SK-N-MC (cell line): ENCODE measurements around the gene PDIK1L.

Source experiments
- EZH2 ChIP-seq: fragments of 200-600 bp; sonication (generic); IDR thresholded peaks from one replicate; pipeline ENCODE4 v1.6.1; 2017; ENCODE audit warnings: antibody characterized with exemption
- FOXP2 ChIP-seq: optimal IDR thresholded peaks from 2 replicates; pipeline ENCODE3; 2011; ENCODE audit warnings: mild to moderate bottlenecking, moderate library complexity; ENCODE audit not compliant: insufficient read depth; ENCODE audit errors: extremely low read length, control extremely low read depth
- POLR2AphosphoS5 ChIP-seq: IDR thresholded peaks from 2 replicates; pipeline ENCODE4 v1.6.1; 2012; ENCODE audit warnings: mild to moderate bottlenecking, low read depth, low read length, borderline replicate concordance

DNA sequence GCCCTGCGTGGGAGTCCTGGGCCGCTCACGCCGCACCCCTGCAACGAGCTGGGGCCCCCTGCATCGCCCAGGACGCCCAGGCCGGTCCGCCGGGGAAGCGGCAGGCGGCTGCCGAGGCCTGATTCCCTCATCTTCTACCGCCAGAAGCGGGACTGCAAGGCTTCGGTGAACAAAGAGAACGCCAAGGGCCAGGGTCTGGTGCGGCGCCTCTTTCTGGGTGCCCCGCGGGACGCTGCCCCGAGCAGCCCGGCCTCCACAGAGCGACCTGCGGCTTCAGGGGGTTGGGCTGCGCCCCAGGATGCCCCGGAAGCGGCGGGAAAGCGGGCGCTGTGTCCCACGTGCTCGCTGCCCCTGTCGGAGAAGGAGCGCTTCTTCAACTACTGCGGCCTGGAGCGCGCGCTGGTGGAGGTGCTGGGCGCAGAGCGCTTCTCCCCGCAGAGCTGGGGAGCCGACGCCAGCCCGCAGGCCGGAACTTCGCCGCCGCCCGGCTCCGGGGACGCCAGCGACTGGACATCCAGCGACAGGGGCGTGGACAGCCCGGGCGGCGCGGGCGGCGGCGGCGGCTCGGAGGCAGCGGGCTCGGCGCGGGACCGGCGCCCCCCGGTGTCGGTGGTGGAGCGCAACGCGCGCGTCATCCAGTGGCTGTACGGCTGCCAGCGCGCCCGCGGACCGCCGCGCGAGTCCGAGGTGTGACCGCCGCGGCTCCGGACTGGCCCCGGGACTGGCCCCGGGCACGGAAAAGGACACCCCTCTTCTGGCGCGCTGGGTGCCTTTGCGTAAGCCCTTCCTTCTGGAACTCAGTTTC is 50.0 kb downstream of the PDIK1L start:
- no peak for TF ChIP-seq POLR2AphosphoS5
- TF ChIP-seq EZH2, result no peak
- no peak for TF ChIP-seq FOXP2
